K562 (cell line): ENCODE measurements around the gene STARD3NL. TPM values are rescaled to one million over a fixed set of nuclear protein-coding genes. Genes with fewer than 3 reads are reported as not detected.

Experiments used
- ATAC-seq: fragments of 200-7000 bp; cut with Tn5 transposase; 3 replicates; pipeline ENCODE4 v1.9.1; 2020; ENCODE audit warnings: moderate library complexity
- BruUV-seq: library from RNA; stranded (reverse); fragments of 400-500 nt; replicated peaks from 2 replicates; lab custom pipeline; 2021; lab: Mats Ljungman, UMichigan
- CTCF ChIA-PET: fragments of 300-600 bp; formaldehyde crosslinking; extraction: SDS; loops from one replicate; lab custom pipeline; 2021; ENCODE audit warnings: low intra/inter-chr PET ratio; lab: Yijun Ruan, JAX
- POLR2A ChIA-PET: fragments of 300-600, 350-650 bp; sonication (Branson Sonifier 250); formaldehyde crosslinking; extraction: SDS; loops from one replicate; lab custom pipeline; 2021; ENCODE audit warnings: antibody characterized with exemption, inconsistent platforms; lab: Yijun Ruan, JAX
- DNase-seq, 4 experiments: peaks; one replicate each; pipeline versions ENCODE4 v3.0.0 to v3.0.0-alpha.2; 2011 to 2018; ENCODE audit warnings: low spot score in 3 of 4, mixed read lengths in 3 of 4; ENCODE audit errors: extremely low read depth in 1 of 4
- FAIRE-seq: peaks from 2 replicates; lab custom pipeline; 2011; peaks lifted over from hg19 to GRCh38; lab: Jason Lieb, UNC
- H2AFZ ChIP-seq: 2 replicates; pipeline ENCODE4 v1.6.0; 2011; ENCODE audit warnings: low read depth, low read length, control low read depth, inconsistent platforms
- H3K27ac ChIP-seq: fragments of 200-600 bp; 3 replicates; pipeline ENCODE4 v1.8.0; 2011; ENCODE audit warnings: low read depth, mild to moderate bottlenecking, control low read depth, inconsistent platforms, low read length, moderate library complexity, mixed read lengths; ENCODE audit errors: extremely low read depth
- H3K27me3 ChIP-seq, 2 experiments: fragments of 300-600 bp in 1 of 2; 2 replicates in 1 of 2; 3 replicates in 1 of 2; pipeline versions ENCODE4 v1.6.0 to v1.8.0; 2011; ENCODE audit warnings: inconsistent platforms in 2 of 2, low read length in 2 of 2, mild to moderate bottlenecking in 1 of 2, mixed read lengths in 1 of 2, moderate library complexity in 1 of 2; ENCODE audit not compliant: control insufficient read depth in 2 of 2, insufficient read depth in 2 of 2
- H3K36me3 ChIP-seq: fragments of 300-600 bp; 3 replicates; pipeline ENCODE4 v1.8.0; 2011; ENCODE audit warnings: mild to moderate bottlenecking, low read length, inconsistent platforms; ENCODE audit not compliant: control insufficient read depth, insufficient read depth
- H3K4me1 ChIP-seq, 2 experiments: fragments of 200-600 bp in 1 of 2; replicated peaks in 1 of 2; 2 replicates in 1 of 2; 3 replicates in 1 of 2; pipeline versions ENCODE4 v1.5.1 to v1.8.0; 2011; ENCODE audit warnings: inconsistent platforms in 2 of 2, low read length in 2 of 2, mild to moderate bottlenecking in 1 of 2, mixed read lengths in 1 of 2, moderate library complexity in 1 of 2; ENCODE audit not compliant: control insufficient read depth in 2 of 2, insufficient read depth in 2 of 2
- H3K4me2 ChIP-seq: 2 replicates; pipeline ENCODE4 v1.6.1; 2011; ENCODE audit warnings: low read length, control low read depth, inconsistent platforms, mixed read lengths; ENCODE audit not compliant: insufficient read depth
- H3K4me3 ChIP-seq: fragments of 200-600 bp; sonication (generic), shearing (Covaris generic); 2 replicates; pipeline ENCODE4 v1.5.1; 2016; ENCODE audit warnings: control low read depth, inconsistent platforms
- H3K79me2 ChIP-seq: fragments of 200-600 bp; 3 replicates; pipeline ENCODE4 v1.8.0; 2011; ENCODE audit warnings: low read length, inconsistent platforms; ENCODE audit not compliant: control insufficient read depth, insufficient read depth
- H3K9ac ChIP-seq, 2 experiments: 2 replicates each; pipeline versions ENCODE4 v1.6.0 to v1.6.1; 2011; ENCODE audit warnings: low read depth in 2 of 2, low read length in 2 of 2, control low read depth in 1 of 2, inconsistent platforms in 1 of 2, mild to moderate bottlenecking in 1 of 2, mixed read lengths in 1 of 2; ENCODE audit not compliant: insufficient read depth in 1 of 2
- H3K9me1 ChIP-seq: one replicate; pipeline ENCODE4 v1.6.0; 2011; ENCODE audit warnings: inconsistent platforms, mild to moderate bottlenecking, low read length, moderate library complexity; ENCODE audit not compliant: control insufficient read depth, insufficient read depth
- H3K9me3 ChIP-seq: replicated peaks from 2 replicates; pipeline ENCODE4 v1.5.1; 2011; ENCODE audit warnings: low read depth, low read length, inconsistent platforms; ENCODE audit not compliant: control insufficient read depth, insufficient read depth
- H4K20me1 ChIP-seq: replicated peaks from 2 replicates; pipeline ENCODE4 v1.6.1; 2011; ENCODE audit warnings: low read length, inconsistent platforms, mixed read lengths; ENCODE audit not compliant: control insufficient read depth, insufficient read depth
- BCOR ChIP-seq: fragments of 450-650 bp; IDR thresholded peaks from 2 replicates; pipeline ENCODE4 v1.6.1; 2016
- JUN ChIP-seq, 2 experiments: sonication (generic) in 1 of 2; formaldehyde crosslinking in 1 of 2; IDR thresholded peaks; 2 replicates each; pipeline versions ENCODE4 v1.6.1 to v1.8.0; 2012 to 2022; ENCODE audit warnings: borderline replicate concordance in 2 of 2, mild to moderate bottlenecking in 2 of 2, improper control_type of control experiment in 1 of 2, low read depth in 1 of 2, low read length in 1 of 2, missing genetic modification reagents in 1 of 2
- JUNB ChIP-seq: fragments of 450-650 bp; formaldehyde crosslinking; conservative IDR thresholded peaks from 2 replicates; pipeline ENCODE4 v1.4.0; 2020; ENCODE audit warnings: mild to moderate bottlenecking
- MEIS2 ChIP-seq: fragments of 450-650 bp; IDR thresholded peaks from 2 replicates; pipeline ENCODE4 v1.6.1; 2014; ENCODE audit warnings: mild to moderate bottlenecking; ENCODE audit not compliant: partially characterized antibody
- POLR2AphosphoS5 ChIP-seq: IDR thresholded peaks from 2 replicates; pipeline ENCODE4 v1.6.1; 2011; ENCODE audit warnings: mild to moderate bottlenecking, low read depth, low read length, moderate library complexity; ENCODE audit not compliant: control insufficient read depth, insufficient read depth
- ZNF347 ChIP-seq: fragments of 450-650 bp; formaldehyde crosslinking; IDR thresholded peaks from 2 replicates; pipeline ENCODE4 v1.4.0; 2020; ENCODE audit warnings: low read depth, mild to moderate bottlenecking, moderate library complexity
- WGBS: fragments of 100-300 bp; shearing (Covaris generic); methylation state at CpG from one replicate; pipeline ENCODE4 v1.1.6; 2016; ENCODE audit warnings: low coverage, mixed read lengths; ENCODE audit not compliant: insufficient coverage; ENCODE audit errors: missing lambda C conversion rate; 5-methylcytosine and 5-hydroxymethylcytosine counted together
- in situ Hi-C: fragments of 300-500 bp; cut with MboI; formaldehyde crosslinking; loops from 4 replicates; pipeline ENCODE4 v1.15.0; 2018; ENCODE audit warnings: inconsistent platforms, mixed read lengths
- intact Hi-C: fragments of 100-400 bp; cut with micrococcal nuclease; formaldehyde crosslinking; loops from 2 replicates; pipeline ENCODE4 v1.14.2; 2022
- polyA plus RNA-seq, 8 experiments: library from polyadenylated mRNA; depleted of rRNA in 4 of 8; stranded (reverse) in 5 of 8; unstranded in 3 of 8; fragments of >200 nt; fragmentation: Nextera tagmentation in 2 of 8; fragmentation: Illumina TruSeq in 1 of 8; extraction: Ambion mirVana in 2 of 8; extraction: Trizol in 1 of 8; gene quantifications; 2 replicates each; pipeline versions ENCODE4 v1.2.1 to v1.2.3, GENCODE V29; 2011 to 2014; ENCODE audit warnings: inconsistent platforms in 1 of 8, missing spikeins in 1 of 8
- total RNA-seq, 7 experiments: library from RNA; depleted of rRNA in 6 of 7; stranded (reverse); fragments of >200 nt in 6 of 7; fragmentation: Illumina TruSeq in 2 of 7; extraction: Trizol in 2 of 7; gene quantifications; 2 replicates each; pipeline versions ENCODE4 v1.2.1 to v1.2.3, GENCODE V29; 2011 to 2021; ENCODE audit warnings: low replicate concordance in 1 of 7
- TF ChIP-seq, protein P1 (sequence below): sonication (generic); formaldehyde crosslinking; IDR thresholded peaks from 2 replicates; pipeline ENCODE4 v1.8.0; 2023; ENCODE audit warnings: mild to moderate bottlenecking, missing genetic modification reagents
- TF ChIP-seq, protein P2 (sequence below): sonication (generic); formaldehyde crosslinking; IDR thresholded peaks from 2 replicates; pipeline ENCODE4 v1.8.1; 2023; ENCODE audit warnings: mild to moderate bottlenecking, missing genetic modification reagents

Gene STARD3NL
- total and polyA plus RNA-seq, 9 of the 15 experiments (the other 6 are each of a cell fraction or from before 2014, with no cell fraction given), result 42.2 to 90.0 (median 57.6) TPM

DNA sequence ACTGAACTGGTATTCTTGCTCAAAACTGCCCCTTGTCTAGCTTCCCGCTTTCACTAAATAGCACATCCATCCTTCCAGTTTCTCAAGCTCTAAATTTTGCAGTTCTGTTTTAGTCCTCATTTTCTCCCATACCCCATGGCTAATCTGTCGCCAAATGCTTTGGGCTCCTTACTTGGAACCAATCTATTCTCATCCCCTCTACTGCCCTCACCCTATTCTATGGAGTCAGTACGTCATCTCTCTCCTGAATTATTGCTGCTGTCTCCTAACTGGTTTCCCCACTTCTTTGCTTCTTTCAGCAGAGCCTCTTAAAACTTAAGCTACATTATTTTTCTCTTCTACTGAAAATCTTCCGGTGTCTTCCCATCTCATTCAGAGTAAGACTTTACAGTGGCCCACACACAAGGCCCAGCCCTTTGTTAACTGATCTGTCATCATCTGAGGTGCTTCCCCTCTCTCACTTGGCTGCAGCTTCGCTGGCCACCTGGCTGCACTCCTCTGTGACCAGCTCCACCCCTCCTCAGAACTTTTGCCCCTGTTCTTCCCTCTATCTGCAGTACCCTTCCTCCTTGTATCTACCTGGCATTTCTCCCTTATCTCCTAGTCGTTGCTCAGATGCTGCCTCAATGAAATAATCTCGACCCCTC, 9.9 kb downstream of the STARD3NL start:
- FAIRE-seq (no peak), ATAC-seq (peak; percentile 61), DNase-seq (no peak)
- in situ Hi-C loops (no loop called here), intact Hi-C loops (no loop called here)
- H3K36me3 ChIP-seq, result peaks cover 12% of the 10 kb centered on the region; the same call in 1 of the 3 replicates
- no TSS peak for BruUV-seq
- peaks cover 0 to 14% of the 10 kb centered on the region in 2 experiments; a peak in 3 of 5 replicates for H3K4me1 ChIP-seq
- TF ChIP-seq MEIS2 (peak; percentile 41), POLR2AphosphoS5 (no peak), ZNF347 (CRISPR knock-in tag) (no peak), JUNB (CRISPR knock-in tag) (no peak), JUN (IDR thresholded peaks at IDR 0.05; ENCODE audit: borderline replicate concordance, low read depth, low read length) (no peak), JUN (CRISPR knock-in tag; IDR thresholded peaks at IDR 0.05; ENCODE audit: borderline replicate concordance) (no peak), BCOR (no peak)
- TF ChIP-seq, protein P1, sequence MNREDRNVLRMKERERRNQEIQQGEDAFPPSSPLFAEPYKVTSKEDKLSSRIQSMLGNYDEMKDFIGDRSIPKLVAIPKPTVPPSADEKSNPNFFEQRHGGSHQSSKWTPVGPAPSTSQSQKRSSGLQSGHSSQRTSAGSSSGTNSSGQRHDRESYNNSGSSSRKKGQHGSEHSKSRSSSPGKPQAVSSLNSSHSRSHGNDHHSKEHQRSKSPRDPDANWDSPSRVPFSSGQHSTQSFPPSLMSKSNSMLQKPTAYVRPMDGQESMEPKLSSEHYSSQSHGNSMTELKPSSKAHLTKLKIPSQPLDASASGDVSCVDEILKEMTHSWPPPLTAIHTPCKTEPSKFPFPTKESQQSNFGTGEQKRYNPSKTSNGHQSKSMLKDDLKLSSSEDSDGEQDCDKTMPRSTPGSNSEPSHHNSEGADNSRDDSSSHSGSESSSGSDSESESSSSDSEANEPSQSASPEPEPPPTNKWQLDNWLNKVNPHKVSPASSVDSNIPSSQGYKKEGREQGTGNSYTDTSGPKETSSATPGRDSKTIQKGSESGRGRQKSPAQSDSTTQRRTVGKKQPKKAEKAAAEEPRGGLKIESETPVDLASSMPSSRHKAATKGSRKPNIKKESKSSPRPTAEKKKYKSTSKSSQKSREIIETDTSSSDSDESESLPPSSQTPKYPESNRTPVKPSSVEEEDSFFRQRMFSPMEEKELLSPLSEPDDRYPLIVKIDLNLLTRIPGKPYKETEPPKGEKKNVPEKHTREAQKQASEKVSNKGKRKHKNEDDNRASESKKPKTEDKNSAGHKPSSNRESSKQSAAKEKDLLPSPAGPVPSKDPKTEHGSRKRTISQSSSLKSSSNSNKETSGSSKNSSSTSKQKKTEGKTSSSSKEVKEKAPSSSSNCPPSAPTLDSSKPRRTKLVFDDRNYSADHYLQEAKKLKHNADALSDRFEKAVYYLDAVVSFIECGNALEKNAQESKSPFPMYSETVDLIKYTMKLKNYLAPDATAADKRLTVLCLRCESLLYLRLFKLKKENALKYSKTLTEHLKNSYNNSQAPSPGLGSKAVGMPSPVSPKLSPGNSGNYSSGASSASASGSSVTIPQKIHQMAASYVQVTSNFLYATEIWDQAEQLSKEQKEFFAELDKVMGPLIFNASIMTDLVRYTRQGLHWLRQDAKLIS (CRISPR knock-in tag), result no peak
- TF ChIP-seq, protein P2, sequence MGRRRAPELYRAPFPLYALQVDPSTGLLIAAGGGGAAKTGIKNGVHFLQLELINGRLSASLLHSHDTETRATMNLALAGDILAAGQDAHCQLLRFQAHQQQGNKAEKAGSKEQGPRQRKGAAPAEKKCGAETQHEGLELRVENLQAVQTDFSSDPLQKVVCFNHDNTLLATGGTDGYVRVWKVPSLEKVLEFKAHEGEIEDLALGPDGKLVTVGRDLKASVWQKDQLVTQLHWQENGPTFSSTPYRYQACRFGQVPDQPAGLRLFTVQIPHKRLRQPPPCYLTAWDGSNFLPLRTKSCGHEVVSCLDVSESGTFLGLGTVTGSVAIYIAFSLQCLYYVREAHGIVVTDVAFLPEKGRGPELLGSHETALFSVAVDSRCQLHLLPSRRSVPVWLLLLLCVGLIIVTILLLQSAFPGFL (CRISPR knock-in tag), result 0 out of 2 replicates have a peak, but pooled peaks have one; percentile 32
- no peak overlapping the region for H3K4me3 ChIP-seq
- H3K4me2 ChIP-seq, result no peak overlapping the region
- 0 out of 2 replicates have a peak, but pooled peaks cover 5% of the 10 kb centered on the region for H3K9me3 ChIP-seq
- ChIA-PET POLR2A (interaction anchor here (0.6 to 3.5 kb wide), 3 partner anchors 8 to 1816 kb away, joined by 3 to 15 read pairs (median 6); no protein-coding TSS in a partner anchor), CTCF (no interaction called here)
- H3K27ac ChIP-seq, result no peak overlapping the region
- peaks cover 77% of the 10 kb centered on the region for H3K79me2 ChIP-seq
- 60% methylated on average over 7 of the region's 7 CpGs for WGBS
- no peak overlapping the region for H3K9ac ChIP-seq
- H4K20me1 ChIP-seq, result no peaks in the 10 kb centered on the region
- no peak overlapping the region for H2AFZ ChIP-seq
- no peaks in the 10 kb centered on the region for H3K27me3 ChIP-seq
- H3K9me1 ChIP-seq, result no peaks in the 10 kb centered on the region
